PC-3 (cell line): Measurements from ENCODE around the gene RSPRY1.

Source experiments
- CTCF ChIP-seq: fragments of 300-600 bp; sonication (generic); conservative IDR thresholded peaks from 2 replicates; pipeline ENCODE4 v1.5.1; 2017; ENCODE audit warnings: antibody characterized with exemption, low read depth, mild to moderate bottlenecking, low read length
- EZH2 ChIP-seq: fragments of 300-600 bp; sonication (generic); IDR thresholded peaks from one replicate; pipeline ENCODE4 v1.6.1; 2017; ENCODE audit warnings: antibody characterized with exemption, mild to moderate bottlenecking, low read length; ENCODE audit not compliant: unreplicated experiment
- EZH2phosphoT487 ChIP-seq: fragments of 300-600 bp; sonication (generic); IDR thresholded peaks from 2 replicates; pipeline ENCODE4 v1.6.1; 2018; ENCODE audit warnings: mild to moderate bottlenecking, antibody characterized with exemption, low read length, borderline replicate concordance

- TF ChIP-seq CTCF (no peak), EZH2 (no peak), EZH2phosphoT487 (no peak)
Observed at GRCh38 chr16:57185945-57186871, at the start of gene RSPRY1, which contains the start of gene PSME3IP1.
